Esophagus muscularis mucosa (tissue), 3 donors: Measurements from ENCODE around the gene NDUFA13.

Experiments used
- POLR2A ChIP-seq: fragments of 450-650 bp; IDR thresholded peaks from one replicate; pipeline ENCODE4 v1.6.1; 2017; ENCODE audit warnings: antibody characterized with exemption, moderate library complexity, mild to moderate bottlenecking, low read depth
- POLR2AphosphoS5 ChIP-seq, 2 donors: sonication (generic); formaldehyde crosslinking; IDR thresholded peaks; one replicate each; pipeline ENCODE4 v1.6.1; 2017; ENCODE audit warnings: antibody characterized with exemption in 2 of 2
- TF ChIP-seq, protein P1 (sequence below), 3 experiments: fragments of 200-600 bp in 2 of 3; fragments of 450-650 bp in 1 of 3; sonication (generic) in 2 of 3; IDR thresholded peaks; one replicate each; pipeline ENCODE4 v1.5.1; 2017 to 2019; ENCODE audit warnings: antibody characterized with exemption in 3 of 3, mild to moderate bottlenecking in 2 of 3, moderate library complexity in 1 of 3

DNA sequence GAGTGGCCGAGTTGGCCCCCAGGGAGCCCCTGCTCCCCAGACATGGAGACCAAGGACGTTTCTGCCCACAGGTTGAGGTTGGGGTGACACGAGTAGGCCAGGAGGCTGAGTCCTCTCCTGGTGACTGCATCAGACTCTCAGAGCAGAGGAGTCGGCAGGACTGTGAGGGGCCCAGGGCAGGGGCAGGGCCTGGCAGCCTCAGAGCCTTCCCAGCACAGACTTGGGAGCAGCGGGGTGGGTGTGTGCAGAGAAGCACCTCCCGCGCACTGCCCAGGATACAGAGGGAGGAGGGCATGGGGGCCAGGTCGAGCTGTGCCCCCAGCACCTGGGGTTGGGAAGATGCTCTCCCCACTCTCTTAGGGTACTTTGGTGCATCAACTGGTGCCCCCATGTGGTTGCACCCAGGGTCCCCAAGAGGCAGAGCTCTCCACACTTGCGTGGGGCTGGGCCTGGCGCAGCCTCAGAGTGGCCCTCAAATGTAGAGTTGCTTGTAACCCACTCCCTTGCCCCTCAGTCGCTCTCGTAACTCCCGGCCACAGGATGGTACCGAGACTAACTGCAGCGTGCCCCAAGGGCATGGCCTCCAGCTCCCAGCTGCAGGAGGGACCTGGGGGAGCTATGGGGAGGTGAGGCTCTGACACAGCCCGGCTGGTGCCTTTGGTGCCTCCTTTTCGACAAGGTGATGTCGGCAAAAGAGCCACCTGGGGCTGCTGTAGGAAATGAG lies 16.6 kb upstream of the NDUFA13 start:
- TF ChIP-seq, protein P1, sequence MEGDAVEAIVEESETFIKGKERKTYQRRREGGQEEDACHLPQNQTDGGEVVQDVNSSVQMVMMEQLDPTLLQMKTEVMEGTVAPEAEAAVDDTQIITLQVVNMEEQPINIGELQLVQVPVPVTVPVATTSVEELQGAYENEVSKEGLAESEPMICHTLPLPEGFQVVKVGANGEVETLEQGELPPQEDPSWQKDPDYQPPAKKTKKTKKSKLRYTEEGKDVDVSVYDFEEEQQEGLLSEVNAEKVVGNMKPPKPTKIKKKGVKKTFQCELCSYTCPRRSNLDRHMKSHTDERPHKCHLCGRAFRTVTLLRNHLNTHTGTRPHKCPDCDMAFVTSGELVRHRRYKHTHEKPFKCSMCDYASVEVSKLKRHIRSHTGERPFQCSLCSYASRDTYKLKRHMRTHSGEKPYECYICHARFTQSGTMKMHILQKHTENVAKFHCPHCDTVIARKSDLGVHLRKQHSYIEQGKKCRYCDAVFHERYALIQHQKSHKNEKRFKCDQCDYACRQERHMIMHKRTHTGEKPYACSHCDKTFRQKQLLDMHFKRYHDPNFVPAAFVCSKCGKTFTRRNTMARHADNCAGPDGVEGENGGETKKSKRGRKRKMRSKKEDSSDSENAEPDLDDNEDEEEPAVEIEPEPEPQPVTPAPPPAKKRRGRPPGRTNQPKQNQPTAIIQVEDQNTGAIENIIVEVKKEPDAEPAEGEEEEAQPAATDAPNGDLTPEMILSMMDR (IDR thresholded peaks at IDR 0.05), result no peak
- no peak for TF ChIP-seq POLR2A
- TF ChIP-seq POLR2AphosphoS5 (IDR thresholded peaks at IDR 0.05), result no peak
